NB4 (cell line): Measurements from ENCODE around the gene DNAH17.

Source experiments
- DNase-seq: peaks from one replicate; pipeline ENCODE4 v3.0.0; 2010; ENCODE audit warnings: low read depth
- H3K4me3 ChIP-seq: one replicate; pipeline ENCODE4 v1.5.1; 2011; ENCODE audit warnings: mild to moderate bottlenecking, low read depth, low read length, moderate library complexity
- CTCF ChIP-seq: IDR thresholded peaks from one replicate; pipeline ENCODE4 v1.5.1; 2012; ENCODE audit warnings: low read depth, low read length
- MAX ChIP-seq: IDR thresholded peaks from 2 replicates; pipeline ENCODE4 v1.6.1; 2011; ENCODE audit warnings: low read depth, low read length
- MYC ChIP-seq: IDR thresholded peaks from 2 replicates; pipeline ENCODE4 v1.6.1; 2011; ENCODE audit warnings: low read depth, low read length
- POLR2A ChIP-seq: IDR thresholded peaks from 2 replicates; pipeline ENCODE4 v1.6.1; 2011; ENCODE audit warnings: mild to moderate bottlenecking; ENCODE audit not compliant: insufficient read length; ENCODE audit errors: extremely low read depth

DNAH17 gene

GRCh38 chr17:78375401-78376151 lies 201.6 kb downstream of the DNAH17 start:
- TF ChIP-seq MYC (no peak), CTCF (no peak)
- no peak overlapping the region for H3K4me3 ChIP-seq
- peak; percentile 56 for DNase-seq

- no peak for TF ChIP-seq MAX
- TF ChIP-seq CTCF: no peak
- TF ChIP-seq MYC: no peak
- no peak for TF ChIP-seq POLR2A
- no peak overlapping the region for H3K4me3 ChIP-seq
- no peak for DNase-seq
Observed at GRCh38 chr17:78374631-78375274, 202.4 kb downstream of the DNAH17 start.

GRCh38 chr17:78374189-78374588 lies 203.0 kb downstream of the DNAH17 start:
- TF ChIP-seq MAX (no peak), MYC (no peak)
- H3K4me3 ChIP-seq: no peak overlapping the region
- DNase-seq: no peak
